PC-3 (cell line): ENCODE data around the gene SKAP1. TPM values are rescaled to one million over a fixed set of nuclear protein-coding genes. Genes with fewer than 3 reads are reported as not detected.

Source experiments
- ATAC-seq: fragments of 200-7000 bp; cut with Tn5 transposase; 2 replicates; pipeline ENCODE4 v1.9.1; 2020; ENCODE audit warnings: mild to moderate bottlenecking, moderate library complexity
- BruUV-seq: library from RNA; stranded (reverse); fragments of 400-500 nt; replicated peaks from 2 replicates; lab custom pipeline; 2021; lab: Mats Ljungman, UMichigan
- CTCF ChIA-PET: fragments of 300-600 bp; sonication (Branson Sonifier 250); formaldehyde crosslinking; loops from one replicate; lab custom pipeline; 2022; ENCODE audit warnings: antibody characterized with exemption; lab: Charles Lee
- POLR2A ChIA-PET: fragments of 300-600 bp; sonication (Branson Sonifier 250); formaldehyde crosslinking; loops from one replicate; lab custom pipeline; 2022; ENCODE audit warnings: antibody characterized with exemption; ENCODE audit not compliant: unreplicated experiment; lab: Charles Lee
- DNase-seq: peaks from one replicate; pipeline ENCODE4 v3.0.0-alpha.2; 2015
- H2AFZ ChIP-seq: fragments of 300-600 bp; sonication (generic); 2 replicates; pipeline ENCODE4 v1.6.0; 2016; ENCODE audit warnings: antibody characterized with exemption, low read length
- H3F3A ChIP-seq: fragments of 300-600 bp; sonication (generic); one replicate; pipeline ENCODE4 v1.6.0; 2017; ENCODE audit warnings: antibody characterized with exemption, low read length, control low read depth, mild to moderate bottlenecking; ENCODE audit not compliant: unreplicated experiment
- H3K27ac ChIP-seq: fragments of 300-600 bp; sonication (generic); 2 replicates; pipeline ENCODE4 v1.5.1; 2016; ENCODE audit warnings: mild to moderate bottlenecking, low read length
- H3K27me3 ChIP-seq: fragments of 300-600 bp; sonication (generic); 2 replicates; pipeline ENCODE4 v1.6.1; 2016; ENCODE audit warnings: low read length, mixed read lengths
- H3K36me3 ChIP-seq: fragments of 300-600 bp; sonication (generic); 2 replicates; pipeline ENCODE4 v1.6.1; 2016; ENCODE audit warnings: low read depth, mixed run types, low read length, mixed read lengths
- H3K4me1 ChIP-seq: fragments of 300-600 bp; sonication (generic); 2 replicates; pipeline ENCODE4 v1.5.1; 2016; ENCODE audit warnings: low read length; ENCODE audit not compliant: insufficient read depth
- H3K4me2 ChIP-seq: fragments of 300-600 bp; sonication (generic); 2 replicates; pipeline ENCODE4 v1.6.0; 2016; ENCODE audit warnings: low read length
- H3K4me3 ChIP-seq: fragments of 300-600 bp; sonication (generic); 2 replicates; pipeline ENCODE4 v1.5.1; 2016; ENCODE audit warnings: mild to moderate bottlenecking, low read length, mixed read lengths
- H3K79me2 ChIP-seq: fragments of 300-600 bp; sonication (generic); 2 replicates; pipeline ENCODE4 v1.6.1; 2017; ENCODE audit warnings: low read length, mixed read lengths
- H3K9ac ChIP-seq: fragments of 300-600 bp; sonication (generic); 2 replicates; pipeline ENCODE4 v1.6.0; 2016; ENCODE audit warnings: mild to moderate bottlenecking, low read length
- H3K9me2 ChIP-seq: fragments of 300-600 bp; sonication (generic); replicated peaks from 2 replicates; pipeline ENCODE4 v1.6.1; 2016; ENCODE audit warnings: mixed run types, low read length, mixed read lengths
- H3K9me3 ChIP-seq: fragments of 300-600 bp; sonication (generic); 2 replicates; pipeline ENCODE4 v1.6.1; 2016; ENCODE audit warnings: low read length, mixed read lengths
- H4K20me1 ChIP-seq: fragments of 300-600 bp; sonication (generic); 2 replicates; pipeline ENCODE4 v1.6.1; 2016; ENCODE audit warnings: low read length, mixed read lengths
- CTCF ChIP-seq: fragments of 300-600 bp; sonication (generic); conservative IDR thresholded peaks from 2 replicates; pipeline ENCODE4 v1.5.1; 2017; ENCODE audit warnings: antibody characterized with exemption, low read depth, mild to moderate bottlenecking, low read length
- EZH2 ChIP-seq: fragments of 300-600 bp; sonication (generic); IDR thresholded peaks from one replicate; pipeline ENCODE4 v1.6.1; 2017; ENCODE audit warnings: antibody characterized with exemption, mild to moderate bottlenecking, low read length; ENCODE audit not compliant: unreplicated experiment
- EZH2phosphoT487 ChIP-seq: fragments of 300-600 bp; sonication (generic); IDR thresholded peaks from 2 replicates; pipeline ENCODE4 v1.6.1; 2018; ENCODE audit warnings: mild to moderate bottlenecking, antibody characterized with exemption, low read length, borderline replicate concordance
- intact Hi-C: fragments of 100-400 bp; cut with micrococcal nuclease; formaldehyde crosslinking; loops from 2 replicates; pipeline ENCODE4 v1.9.0; 2023
- total RNA-seq: library from RNA; depleted of rRNA; stranded (reverse); fragments of >200 nt; gene quantifications from 2 replicates; pipeline ENCODE4 v1.2.3, GENCODE V29; 2014

Gene SKAP1
- total RNA-seq, 1 experiment from 2014 or later = not detected

- no peaks in the 10 kb centered on the region for H3F3A ChIP-seq
- ChIA-PET POLR2A (no interaction called here), CTCF (no interaction called here)
- ATAC-seq (no peak), DNase-seq (no peak)
- intact Hi-C loops = no loop called here
- H3K27ac ChIP-seq = no peak overlapping the region
- peaks cover 16% of the 10 kb centered on the region for H3K27me3 ChIP-seq
- H3K4me2 ChIP-seq = no peak overlapping the region
- H4K20me1 ChIP-seq = no peaks in the 10 kb centered on the region
- no peak overlapping the region for H3K9ac ChIP-seq
- H3K36me3 ChIP-seq = no peaks in the 10 kb centered on the region
- no peak for TF ChIP-seq EZH2phosphoT487
- no peak for TF ChIP-seq EZH2
- TF ChIP-seq CTCF = no peak
- no peak overlapping the region for H2AFZ ChIP-seq
- H3K79me2 ChIP-seq = no peaks in the 10 kb centered on the region
- BruUV-seq = no TSS peak
- no peaks in the 10 kb centered on the region for H3K9me2 ChIP-seq
- H3K9me3 ChIP-seq = no peaks in the 10 kb centered on the region
- H3K4me1 ChIP-seq = no peaks in the 10 kb centered on the region
- H3K4me3 ChIP-seq = no peak overlapping the region
These were observed 256.6 kb downstream of the SKAP1 start for GRCh38 chr17:48173191-48173984.

GRCh38 chr17:48169926-48170325, 260.1 kb downstream of the SKAP1 start:
- no TSS peak for BruUV-seq
- CTCF ChIA-PET = no interaction called here

More at GRCh38 chr17:48169926-48170325, 260.1 kb downstream of the SKAP1 start:
- Histone ChIP-seq H3K4me2 (no peak overlapping the region), H4K20me1 (no peaks in the 10 kb centered on the region), H3K9me3 (no peaks in the 10 kb centered on the region), H3K4me3 (no peak overlapping the region), H3K9me2 (no peaks in the 10 kb centered on the region), H2AFZ (no peak overlapping the region), H3K79me2 (no peaks in the 10 kb centered on the region), H3K4me1 (no peaks in the 10 kb centered on the region), H3K36me3 (no peaks in the 10 kb centered on the region), H3K27ac (no peak overlapping the region), H3K9ac (no peak overlapping the region), H3K27me3 (peaks cover 38% of the 10 kb centered on the region), H3F3A (no peaks in the 10 kb centered on the region)
- POLR2A ChIA-PET = no interaction called here
- TF ChIP-seq EZH2 (no peak), EZH2phosphoT487 (no peak), CTCF (no peak)
- intact Hi-C loops = no loop called here
- DNase-seq = no peak
- ATAC-seq = no peak
